Activated CD4-positive, alpha-beta T cell treated with anti-CD3 and anti-CD28 coated beads, Interleukin-2, amount 50 U/mL, for 48 hours (primary cell): Measurements from ENCODE around the gene HOXC13.

ENCODE experiments used
- DNase-seq, 2 experiments: peaks; one replicate each; pipeline ENCODE4 v3.0.0-alpha.2; 2020

Gene HOXC13

GRCh38 chr12:53955036-53955775 is 16.6 kb downstream of the HOXC13 start:
- no peak for DNase-seq

- no peak for DNase-seq
These were observed 17.2 kb downstream of the HOXC13 start for GRCh38 chr12:53955776-53956250.

- DNase-seq: no peak
These were observed 17.7 kb downstream of the HOXC13 start for GRCh38 chr12:53956251-53956887.

GRCh38 chr12:53956914-53957536 is 18.4 kb downstream of the HOXC13 start:
- DNase-seq: no peak

- DNase-seq: no peak
These were observed 19.5 kb downstream of the HOXC13 start for GRCh38 chr12:53958128-53958527.

GRCh38 chr12:53959314-53959713 is 20.7 kb downstream of the HOXC13 start:
- no peak for DNase-seq

- no peak for DNase-seq
These were observed 21.8 kb downstream of the HOXC13 start for GRCh38 chr12:53960187-53961024.

- no peak for DNase-seq
These were observed 22.6 kb downstream of the HOXC13 start for GRCh38 chr12:53961025-53961761.

GRCh38 chr12:53963005-53963404 is 24.4 kb downstream of the HOXC13 start:
- DNase-seq: no peak

- no peak for DNase-seq
These were observed 25.0 kb downstream of the HOXC13 start for GRCh38 chr12:53963434-53964314.

- no peak for DNase-seq
These were observed 25.7 kb downstream of the HOXC13 start for GRCh38 chr12:53964315-53964713.

- DNase-seq: no peak
These were observed 26.9 kb downstream of the HOXC13 start for GRCh38 chr12:53965281-53966084.

GRCh38 chr12:53966085-53966384 is 27.4 kb downstream of the HOXC13 start:
- no peak for DNase-seq

GRCh38 chr12:53966385-53967133 is 27.9 kb downstream of the HOXC13 start:
- DNase-seq: no peak

- no peak for DNase-seq
These were observed 28.8 kb downstream of the HOXC13 start for GRCh38 chr12:53967421-53967925.

- DNase-seq: no peak
These were observed 29.8 kb downstream of the HOXC13 start for GRCh38 chr12:53968214-53969127.

- DNase-seq: no peak
These were observed 31.1 kb downstream of the HOXC13 start for GRCh38 chr12:53969588-53970259.

- no peak for DNase-seq
These were observed 31.8 kb downstream of the HOXC13 start for GRCh38 chr12:53970451-53970850.
